K562 (cell line): ENCODE measurements around the gene LMO7. TPM values are rescaled to one million over a fixed set of nuclear protein-coding genes. Genes with fewer than 3 reads are reported as not detected.

Experiments
- ATAC-seq: fragments of 200-7000 bp; cut with Tn5 transposase; 3 replicates; pipeline ENCODE4 v1.9.1; 2020; ENCODE audit warnings: moderate library complexity
- BruUV-seq: library from RNA; stranded (reverse); fragments of 400-500 nt; replicated peaks from 2 replicates; lab custom pipeline; 2021; lab: Mats Ljungman, UMichigan
- CTCF ChIA-PET: fragments of 300-600 bp; formaldehyde crosslinking; extraction: SDS; loops from one replicate; lab custom pipeline; 2021; ENCODE audit warnings: low intra/inter-chr PET ratio; lab: Yijun Ruan, JAX
- POLR2A ChIA-PET: fragments of 300-600, 350-650 bp; sonication (Branson Sonifier 250); formaldehyde crosslinking; extraction: SDS; loops from one replicate; lab custom pipeline; 2021; ENCODE audit warnings: antibody characterized with exemption, inconsistent platforms; lab: Yijun Ruan, JAX
- DNase-seq, 4 experiments: peaks; one replicate each; pipeline versions ENCODE4 v3.0.0 to v3.0.0-alpha.2; 2011 to 2018; ENCODE audit warnings: low spot score in 3 of 4, mixed read lengths in 3 of 4; ENCODE audit errors: extremely low read depth in 1 of 4
- FAIRE-seq: peaks from 2 replicates; lab custom pipeline; 2011; peaks lifted over from hg19 to GRCh38; lab: Jason Lieb, UNC
- H2AFZ ChIP-seq: 2 replicates; pipeline ENCODE4 v1.6.0; 2011; ENCODE audit warnings: low read depth, low read length, control low read depth, inconsistent platforms
- H3K27ac ChIP-seq: fragments of 200-600 bp; 3 replicates; pipeline ENCODE4 v1.8.0; 2011; ENCODE audit warnings: low read depth, mild to moderate bottlenecking, control low read depth, inconsistent platforms, low read length, moderate library complexity, mixed read lengths; ENCODE audit errors: extremely low read depth
- H3K27me3 ChIP-seq, 2 experiments: fragments of 300-600 bp in 1 of 2; 2 replicates in 1 of 2; 3 replicates in 1 of 2; pipeline versions ENCODE4 v1.6.0 to v1.8.0; 2011; ENCODE audit warnings: inconsistent platforms in 2 of 2, low read length in 2 of 2, mild to moderate bottlenecking in 1 of 2, mixed read lengths in 1 of 2, moderate library complexity in 1 of 2; ENCODE audit not compliant: control insufficient read depth in 2 of 2, insufficient read depth in 2 of 2
- H3K36me3 ChIP-seq: fragments of 300-600 bp; 3 replicates; pipeline ENCODE4 v1.8.0; 2011; ENCODE audit warnings: mild to moderate bottlenecking, low read length, inconsistent platforms; ENCODE audit not compliant: control insufficient read depth, insufficient read depth
- H3K4me1 ChIP-seq, 2 experiments: fragments of 200-600 bp in 1 of 2; replicated peaks in 1 of 2; 2 replicates in 1 of 2; 3 replicates in 1 of 2; pipeline versions ENCODE4 v1.5.1 to v1.8.0; 2011; ENCODE audit warnings: inconsistent platforms in 2 of 2, low read length in 2 of 2, mild to moderate bottlenecking in 1 of 2, mixed read lengths in 1 of 2, moderate library complexity in 1 of 2; ENCODE audit not compliant: control insufficient read depth in 2 of 2, insufficient read depth in 2 of 2
- H3K4me2 ChIP-seq: 2 replicates; pipeline ENCODE4 v1.6.1; 2011; ENCODE audit warnings: low read length, control low read depth, inconsistent platforms, mixed read lengths; ENCODE audit not compliant: insufficient read depth
- H3K4me3 ChIP-seq: fragments of 200-600 bp; sonication (generic), shearing (Covaris generic); 2 replicates; pipeline ENCODE4 v1.5.1; 2016; ENCODE audit warnings: control low read depth, inconsistent platforms
- H3K79me2 ChIP-seq: fragments of 200-600 bp; 3 replicates; pipeline ENCODE4 v1.8.0; 2011; ENCODE audit warnings: low read length, inconsistent platforms; ENCODE audit not compliant: control insufficient read depth, insufficient read depth
- H3K9ac ChIP-seq, 2 experiments: 2 replicates each; pipeline versions ENCODE4 v1.6.0 to v1.6.1; 2011; ENCODE audit warnings: low read depth in 2 of 2, low read length in 2 of 2, control low read depth in 1 of 2, inconsistent platforms in 1 of 2, mild to moderate bottlenecking in 1 of 2, mixed read lengths in 1 of 2; ENCODE audit not compliant: insufficient read depth in 1 of 2
- H3K9me1 ChIP-seq: one replicate; pipeline ENCODE4 v1.6.0; 2011; ENCODE audit warnings: inconsistent platforms, mild to moderate bottlenecking, low read length, moderate library complexity; ENCODE audit not compliant: control insufficient read depth, insufficient read depth
- H3K9me3 ChIP-seq: replicated peaks from 2 replicates; pipeline ENCODE4 v1.5.1; 2011; ENCODE audit warnings: low read depth, low read length, inconsistent platforms; ENCODE audit not compliant: control insufficient read depth, insufficient read depth
- H4K20me1 ChIP-seq: replicated peaks from 2 replicates; pipeline ENCODE4 v1.6.1; 2011; ENCODE audit warnings: low read length, inconsistent platforms, mixed read lengths; ENCODE audit not compliant: control insufficient read depth, insufficient read depth
- BHLHE40 ChIP-seq: IDR thresholded peaks from 2 replicates; pipeline ENCODE4 v1.6.1; 2011; ENCODE audit warnings: low read length, improper control_type of control experiment
- BMI1 ChIP-seq: fragments of 150-350 bp; IDR thresholded peaks from 2 replicates; pipeline ENCODE4 v1.6.1; 2014; ENCODE audit warnings: low read length
- ERF ChIP-seq: fragments of 450-650 bp; formaldehyde crosslinking; IDR thresholded peaks from 2 replicates; pipeline ENCODE4 v1.4.0; 2020; ENCODE audit warnings: mild to moderate bottlenecking, mixed read lengths
- JUND ChIP-seq, 2 experiments: IDR thresholded peaks; 2 replicates in 1 of 2; 3 replicates in 1 of 2; pipeline ENCODE4 v1.6.1; 2011; ENCODE audit warnings: borderline replicate concordance in 2 of 2, low read depth in 2 of 2, low read length in 2 of 2, improper control_type of control experiment in 1 of 2, missing biosample characterization in 1 of 2, missing genetic modification characterization in 1 of 2, missing genetic modification reagents in 1 of 2
- MAFG ChIP-seq: fragments of 450-650 bp; conservative IDR thresholded peaks from 2 replicates; pipeline ENCODE4 v1.6.1; 2016; ENCODE audit warnings: missing genetic modification characterization, missing compliant biosample characterization
- MTA1 ChIP-seq: fragments of 450-650 bp; IDR thresholded peaks from 2 replicates; pipeline ENCODE4 v1.6.1; 2017; ENCODE audit warnings: borderline replicate concordance
- NFXL1 ChIP-seq: fragments of 450-650 bp; formaldehyde crosslinking; IDR thresholded peaks from 2 replicates; pipeline ENCODE4 v1.4.0; 2021; ENCODE audit warnings: mild to moderate bottlenecking
- RBM15 ChIP-seq: fragments of 200-400 bp; formaldehyde crosslinking; IDR thresholded peaks from 2 replicates; pipeline ENCODE4 v1.6.1; 2018; ENCODE audit warnings: mild to moderate bottlenecking, low read length, moderate library complexity; ENCODE audit not compliant: insufficient read depth
- THRAP3 ChIP-seq: fragments of 450-650 bp; IDR thresholded peaks from 2 replicates; pipeline ENCODE4 v1.6.1; 2016; ENCODE audit warnings: mild to moderate bottlenecking, inconsistent platforms, borderline replicate concordance
- ZNF134 ChIP-seq: fragments of 250-450 bp; sonication (Bioruptor Pico); conservative IDR thresholded peaks from 2 replicates; pipeline ENCODE4 v1.4.0; 2020
- ZNF586 ChIP-seq: fragments of 450-650 bp; formaldehyde crosslinking; conservative IDR thresholded peaks from 2 replicates; pipeline ENCODE4 v1.4.0; 2020; ENCODE audit warnings: mild to moderate bottlenecking, moderate library complexity
- WGBS: fragments of 100-300 bp; shearing (Covaris generic); methylation state at CpG from one replicate; pipeline ENCODE4 v1.1.6; 2016; ENCODE audit warnings: low coverage, mixed read lengths; ENCODE audit not compliant: insufficient coverage; ENCODE audit errors: missing lambda C conversion rate; 5-methylcytosine and 5-hydroxymethylcytosine counted together
- in situ Hi-C: fragments of 300-500 bp; cut with MboI; formaldehyde crosslinking; loops from 4 replicates; pipeline ENCODE4 v1.15.0; 2018; ENCODE audit warnings: inconsistent platforms, mixed read lengths
- intact Hi-C: fragments of 100-400 bp; cut with micrococcal nuclease; formaldehyde crosslinking; loops from 2 replicates; pipeline ENCODE4 v1.14.2; 2022
- polyA plus RNA-seq, 8 experiments: library from polyadenylated mRNA; depleted of rRNA in 4 of 8; stranded (reverse) in 5 of 8; unstranded in 3 of 8; fragments of >200 nt; fragmentation: Nextera tagmentation in 2 of 8; fragmentation: Illumina TruSeq in 1 of 8; extraction: Ambion mirVana in 2 of 8; extraction: Trizol in 1 of 8; gene quantifications; 2 replicates each; pipeline versions ENCODE4 v1.2.1 to v1.2.3, GENCODE V29; 2011 to 2014; ENCODE audit warnings: inconsistent platforms in 1 of 8, missing spikeins in 1 of 8
- total RNA-seq, 7 experiments: library from RNA; depleted of rRNA in 6 of 7; stranded (reverse); fragments of >200 nt in 6 of 7; fragmentation: Illumina TruSeq in 2 of 7; extraction: Trizol in 2 of 7; gene quantifications; 2 replicates each; pipeline versions ENCODE4 v1.2.1 to v1.2.3, GENCODE V29; 2011 to 2021; ENCODE audit warnings: low replicate concordance in 1 of 7
- TF ChIP-seq, protein P1 (sequence below): sonication (generic); formaldehyde crosslinking; IDR thresholded peaks from 2 replicates; pipeline ENCODE4 v1.8.1; 2022; ENCODE audit warnings: missing genetic modification reagents
- TF ChIP-seq, protein P2 (sequence below): sonication (generic); formaldehyde crosslinking; IDR thresholded peaks from 2 replicates; pipeline ENCODE4 v1.9.0; 2022; ENCODE audit warnings: mild to moderate bottlenecking, missing genetic modification reagents
- TF ChIP-seq, protein P3 (sequence below): fragments of 450-650 bp; IDR thresholded peaks from 2 replicates; pipeline ENCODE4 v1.6.1; 2016; ENCODE audit warnings: borderline replicate concordance
- TF ChIP-seq, protein P4 (sequence below): fragments of 450-650 bp; formaldehyde crosslinking; conservative IDR thresholded peaks from 2 replicates; pipeline ENCODE4 v1.4.0; 2022; ENCODE audit warnings: mild to moderate bottlenecking, missing genetic modification characterization
- TF ChIP-seq, protein P5 (sequence below): fragments of 250-450 bp; sonication (Bioruptor Pico); IDR thresholded peaks from 2 replicates; pipeline ENCODE4 v1.9.0; 2021; ENCODE audit warnings: mild to moderate bottlenecking, inconsistent platforms

LMO7 gene
- total and polyA plus RNA-seq, 9 of the 15 experiments (the other 6 are each of a cell fraction or from before 2014, with no cell fraction given), result 0.42 to 4.3 (median 1.7) TPM

DNA sequence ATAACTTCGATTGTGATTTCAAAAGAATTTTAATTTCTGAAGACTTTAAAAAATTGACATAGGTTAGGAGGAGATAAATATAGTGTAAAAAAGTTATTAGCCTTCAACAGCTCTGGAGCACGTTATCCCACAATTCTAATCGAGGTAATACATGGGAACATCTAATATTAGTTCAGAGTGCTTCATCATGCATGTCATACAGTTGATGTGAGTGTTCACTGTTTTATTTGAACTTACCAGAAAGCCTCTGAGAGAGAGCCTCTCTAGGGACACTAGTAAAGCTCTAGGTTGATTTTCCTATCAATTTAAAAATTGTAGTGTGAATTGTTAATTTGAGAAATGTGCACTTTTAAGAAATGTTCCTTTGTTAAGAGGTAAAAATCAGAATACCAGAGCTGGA is 140.4 kb downstream of the LMO7 start:
- FAIRE-seq, result no peak
- no peaks in the 10 kb centered on the region for H3K79me2 ChIP-seq
- no TSS peak for BruUV-seq
- no peak overlapping the region for H3K9ac ChIP-seq
- in situ Hi-C loops, result no loop called here
- no peak for DNase-seq
- no peaks in the 10 kb centered on the region for H3K4me1 ChIP-seq
- no peak overlapping the region for H3K27ac ChIP-seq
- intact Hi-C loops, result no loop called here
- no peaks in the 10 kb centered on the region for H4K20me1 ChIP-seq
- no peaks in the 10 kb centered on the region for H3K36me3 ChIP-seq
- no peak overlapping the region for H2AFZ ChIP-seq
- no peak overlapping the region for H3K4me3 ChIP-seq
- WGBS, result 3% methylated on average over 3 of the region's 3 CpGs
- no peak for ATAC-seq
- no peak overlapping the region for H3K4me2 ChIP-seq
- CTCF ChIA-PET, result no interaction called here
- no peaks in the 10 kb centered on the region for H3K9me1 ChIP-seq
- H3K9me3 ChIP-seq, result no peaks in the 10 kb centered on the region
- no peaks in the 10 kb centered on the region for H3K27me3 ChIP-seq
- POLR2A ChIA-PET, result interaction anchor here (1.3 kb wide), 1 partner anchor 31 kb away, joined by 3 read pairs; no protein-coding TSS in a partner anchor
- TF ChIP-seq JUND (IDR thresholded peaks at IDR 0.05; ENCODE audit: borderline replicate concordance, low read depth, low read length) (no peak), JUND (tag; IDR thresholded peaks at IDR 0.05; ENCODE audit: borderline replicate concordance, low read depth, low read length) (no peak), MAFG (tag) (no peak), ERF (no peak), THRAP3 (no peak), BHLHE40 (no peak), NFXL1 (CRISPR knock-in tag) (no peak), BMI1 (no peak), MTA1 (no peak), ZNF134 (CRISPR knock-in tag) (no peak), RBM15 (no peak), ZNF586 (no peak)
- TF ChIP-seq, protein P1, sequence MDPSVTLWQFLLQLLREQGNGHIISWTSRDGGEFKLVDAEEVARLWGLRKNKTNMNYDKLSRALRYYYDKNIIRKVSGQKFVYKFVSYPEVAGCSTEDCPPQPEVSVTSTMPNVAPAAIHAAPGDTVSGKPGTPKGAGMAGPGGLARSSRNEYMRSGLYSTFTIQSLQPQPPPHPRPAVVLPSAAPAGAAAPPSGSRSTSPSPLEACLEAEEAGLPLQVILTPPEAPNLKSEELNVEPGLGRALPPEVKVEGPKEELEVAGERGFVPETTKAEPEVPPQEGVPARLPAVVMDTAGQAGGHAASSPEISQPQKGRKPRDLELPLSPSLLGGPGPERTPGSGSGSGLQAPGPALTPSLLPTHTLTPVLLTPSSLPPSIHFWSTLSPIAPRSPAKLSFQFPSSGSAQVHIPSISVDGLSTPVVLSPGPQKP (CRISPR knock-in tag), result no peak
- TF ChIP-seq, protein P2, sequence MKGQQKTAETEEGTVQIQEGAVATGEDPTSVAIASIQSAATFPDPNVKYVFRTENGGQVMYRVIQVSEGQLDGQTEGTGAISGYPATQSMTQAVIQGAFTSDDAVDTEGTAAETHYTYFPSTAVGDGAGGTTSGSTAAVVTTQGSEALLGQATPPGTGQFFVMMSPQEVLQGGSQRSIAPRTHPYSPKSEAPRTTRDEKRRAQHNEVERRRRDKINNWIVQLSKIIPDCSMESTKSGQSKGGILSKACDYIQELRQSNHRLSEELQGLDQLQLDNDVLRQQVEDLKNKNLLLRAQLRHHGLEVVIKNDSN, result no peak
- TF ChIP-seq, protein P3, sequence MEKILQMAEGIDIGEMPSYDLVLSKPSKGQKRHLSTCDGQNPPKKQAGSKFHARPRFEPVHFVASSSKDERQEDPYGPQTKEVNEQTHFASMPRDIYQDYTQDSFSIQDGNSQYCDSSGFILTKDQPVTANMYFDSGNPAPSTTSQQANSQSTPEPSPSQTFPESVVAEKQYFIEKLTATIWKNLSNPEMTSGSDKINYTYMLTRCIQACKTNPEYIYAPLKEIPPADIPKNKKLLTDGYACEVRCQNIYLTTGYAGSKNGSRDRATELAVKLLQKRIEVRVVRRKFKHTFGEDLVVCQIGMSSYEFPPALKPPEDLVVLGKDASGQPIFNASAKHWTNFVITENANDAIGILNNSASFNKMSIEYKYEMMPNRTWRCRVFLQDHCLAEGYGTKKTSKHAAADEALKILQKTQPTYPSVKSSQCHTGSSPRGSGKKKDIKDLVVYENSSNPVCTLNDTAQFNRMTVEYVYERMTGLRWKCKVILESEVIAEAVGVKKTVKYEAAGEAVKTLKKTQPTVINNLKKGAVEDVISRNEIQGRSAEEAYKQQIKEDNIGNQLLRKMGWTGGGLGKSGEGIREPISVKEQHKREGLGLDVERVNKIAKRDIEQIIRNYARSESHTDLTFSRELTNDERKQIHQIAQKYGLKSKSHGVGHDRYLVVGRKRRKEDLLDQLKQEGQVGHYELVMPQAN, result no peak
- TF ChIP-seq, protein P4, sequence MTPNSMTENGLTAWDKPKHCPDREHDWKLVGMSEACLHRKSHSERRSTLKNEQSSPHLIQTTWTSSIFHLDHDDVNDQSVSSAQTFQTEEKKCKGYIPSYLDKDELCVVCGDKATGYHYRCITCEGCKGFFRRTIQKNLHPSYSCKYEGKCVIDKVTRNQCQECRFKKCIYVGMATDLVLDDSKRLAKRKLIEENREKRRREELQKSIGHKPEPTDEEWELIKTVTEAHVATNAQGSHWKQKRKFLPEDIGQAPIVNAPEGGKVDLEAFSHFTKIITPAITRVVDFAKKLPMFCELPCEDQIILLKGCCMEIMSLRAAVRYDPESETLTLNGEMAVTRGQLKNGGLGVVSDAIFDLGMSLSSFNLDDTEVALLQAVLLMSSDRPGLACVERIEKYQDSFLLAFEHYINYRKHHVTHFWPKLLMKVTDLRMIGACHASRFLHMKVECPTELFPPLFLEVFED (CRISPR knock-in tag), result no peak
- TF ChIP-seq, protein P5, sequence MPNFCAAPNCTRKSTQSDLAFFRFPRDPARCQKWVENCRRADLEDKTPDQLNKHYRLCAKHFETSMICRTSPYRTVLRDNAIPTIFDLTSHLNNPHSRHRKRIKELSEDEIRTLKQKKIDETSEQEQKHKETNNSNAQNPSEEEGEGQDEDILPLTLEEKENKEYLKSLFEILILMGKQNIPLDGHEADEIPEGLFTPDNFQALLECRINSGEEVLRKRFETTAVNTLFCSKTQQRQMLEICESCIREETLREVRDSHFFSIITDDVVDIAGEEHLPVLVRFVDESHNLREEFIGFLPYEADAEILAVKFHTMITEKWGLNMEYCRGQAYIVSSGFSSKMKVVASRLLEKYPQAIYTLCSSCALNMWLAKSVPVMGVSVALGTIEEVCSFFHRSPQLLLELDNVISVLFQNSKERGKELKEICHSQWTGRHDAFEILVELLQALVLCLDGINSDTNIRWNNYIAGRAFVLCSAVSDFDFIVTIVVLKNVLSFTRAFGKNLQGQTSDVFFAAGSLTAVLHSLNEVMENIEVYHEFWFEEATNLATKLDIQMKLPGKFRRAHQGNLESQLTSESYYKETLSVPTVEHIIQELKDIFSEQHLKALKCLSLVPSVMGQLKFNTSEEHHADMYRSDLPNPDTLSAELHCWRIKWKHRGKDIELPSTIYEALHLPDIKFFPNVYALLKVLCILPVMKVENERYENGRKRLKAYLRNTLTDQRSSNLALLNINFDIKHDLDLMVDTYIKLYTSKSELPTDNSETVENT (CRISPR knock-in tag), result no peak
